Ovary (tissue), 3 donors: ENCODE results near the gene HLCS.

Experiments used
- CTCF ChIP-seq, 3 donors: fragments of 450-650 bp in 2 of 3; fragments of 200-600 bp in 1 of 3; IDR thresholded peaks; one replicate each; pipeline versions ENCODE4 v1.5.1 to v1.8.0; 2016 to 2022; ENCODE audit warnings: antibody characterized with exemption in 3 of 3, mild to moderate bottlenecking in 1 of 3
- EP300 ChIP-seq: sonication (generic); formaldehyde crosslinking; IDR thresholded peaks from one replicate; pipeline ENCODE4 v1.6.1; 2017; ENCODE audit warnings: antibody characterized with exemption
- POLR2A ChIP-seq: fragments of 450-650 bp; IDR thresholded peaks from one replicate; pipeline ENCODE4 v1.6.1; 2017; ENCODE audit warnings: antibody characterized with exemption, mild to moderate bottlenecking, moderate library complexity
- donor health status: DM: no; HTN: no; CAD: no.

- TF ChIP-seq EP300 (no peak), CTCF (IDR thresholded peaks at IDR 0.05) (no peak), POLR2A (no peak)
Observed at GRCh38 chr21:37008724-37009123, 42.3 kb upstream of the HLCS start.
